GM18520 (cell line): ENCODE measurements around the gene ZC3H7B.
"Not testable (repeated sequence)": the region's sequence is repeated elsewhere in the genome, so short reads cannot be mapped to it uniquely, and the experiment has no call there.

Experiments used
- ATAC-seq: cut with Tn5 transposase; IDR thresholded peaks from one replicate; pipeline ENCODE4 v1.9.1; 2021; ENCODE audit not compliant: unreplicated experiment

The ZC3H7B gene

DNA sequence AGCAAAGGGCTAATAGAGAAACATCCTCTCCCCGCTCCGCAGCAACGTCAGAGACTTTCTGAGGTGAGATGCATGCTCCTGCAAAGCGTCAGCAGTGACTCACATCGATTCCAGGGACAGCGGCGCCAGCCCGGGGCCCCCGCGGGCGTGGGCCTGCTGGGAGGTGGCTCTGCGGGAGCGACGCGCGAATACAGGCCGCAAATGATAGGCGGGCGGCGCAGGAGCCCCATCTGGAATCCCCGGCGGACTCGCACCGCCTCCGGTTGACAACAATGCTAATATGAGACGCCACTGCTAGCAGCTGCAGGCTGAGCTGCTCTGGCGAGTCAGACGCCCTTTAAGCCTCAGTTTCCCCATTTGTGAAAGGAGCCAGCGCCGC lies 15.9 kb upstream of the ZC3H7B start:
- ATAC-seq = peak; percentile 4

DNA sequence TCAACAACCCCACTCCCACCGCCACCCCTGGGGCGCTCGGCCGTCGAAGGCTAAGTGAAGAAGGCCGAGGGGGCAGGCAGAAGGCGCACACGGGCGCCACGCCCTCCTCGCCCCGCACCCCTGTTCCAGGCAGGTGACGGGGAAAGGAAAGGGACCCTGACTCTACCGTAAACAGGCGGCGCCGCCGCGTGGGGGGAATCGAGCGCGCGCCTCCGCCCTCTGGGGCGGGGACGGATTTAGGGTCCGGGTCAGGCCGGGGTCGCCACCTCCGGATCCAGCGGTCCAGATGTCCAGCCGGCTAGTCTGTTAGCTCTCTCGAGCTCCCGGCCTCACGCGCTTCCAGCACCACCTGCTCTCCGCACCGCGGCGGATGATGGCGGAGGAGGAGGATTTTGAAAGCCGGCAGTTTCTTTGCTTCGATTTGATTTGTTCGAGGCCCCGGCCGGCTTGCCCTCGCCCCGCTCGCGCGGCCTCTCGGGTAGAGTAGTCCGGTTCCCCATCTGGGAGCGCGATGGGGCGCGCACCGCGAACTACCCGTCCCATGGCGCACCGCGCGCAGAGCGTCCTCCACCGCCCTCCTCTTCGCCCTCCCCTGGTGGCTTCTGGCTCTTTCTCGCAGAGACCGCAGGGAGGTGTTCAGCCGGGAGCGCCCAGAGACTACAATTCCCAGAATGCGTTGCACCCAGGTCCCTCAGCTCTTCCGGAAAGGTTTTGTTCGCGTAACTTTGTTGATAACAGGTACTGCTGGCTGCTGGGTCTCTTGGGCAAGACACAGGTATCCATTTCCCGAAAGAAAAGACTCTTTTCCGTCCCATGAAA lies 15.3 kb upstream of the ZC3H7B start, which contains the start of gene RANGAP1:
TSS of gene RANGAP1 (minus strand) at position 368 of the 819 bp plus-strand sequence. CDS start 5,143 bp downstream, outside the sequence.
- ATAC-seq = peak; percentile 94

DNA sequence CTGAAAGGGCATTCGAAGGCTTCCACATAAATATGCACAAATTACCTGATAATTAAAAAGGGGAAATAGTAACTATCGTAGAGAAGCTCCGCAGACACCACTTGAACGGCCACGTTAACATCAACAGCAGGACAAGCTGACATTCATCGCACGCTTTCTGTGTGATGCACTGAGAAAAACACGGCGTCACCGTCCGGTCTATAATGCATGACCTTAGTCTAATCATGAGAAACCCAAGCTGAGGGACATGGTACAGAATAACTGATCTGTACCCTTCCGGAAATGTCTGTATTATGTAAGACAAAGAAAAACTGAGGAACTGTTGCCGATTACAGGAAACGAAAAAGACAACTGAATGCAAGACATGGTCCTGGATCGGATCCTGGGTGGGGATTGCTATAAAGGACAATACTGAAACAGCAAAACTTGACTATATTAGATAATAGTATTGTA lies 14.7 kb upstream of the ZC3H7B start:
- ATAC-seq = peak; percentile 4

DNA sequence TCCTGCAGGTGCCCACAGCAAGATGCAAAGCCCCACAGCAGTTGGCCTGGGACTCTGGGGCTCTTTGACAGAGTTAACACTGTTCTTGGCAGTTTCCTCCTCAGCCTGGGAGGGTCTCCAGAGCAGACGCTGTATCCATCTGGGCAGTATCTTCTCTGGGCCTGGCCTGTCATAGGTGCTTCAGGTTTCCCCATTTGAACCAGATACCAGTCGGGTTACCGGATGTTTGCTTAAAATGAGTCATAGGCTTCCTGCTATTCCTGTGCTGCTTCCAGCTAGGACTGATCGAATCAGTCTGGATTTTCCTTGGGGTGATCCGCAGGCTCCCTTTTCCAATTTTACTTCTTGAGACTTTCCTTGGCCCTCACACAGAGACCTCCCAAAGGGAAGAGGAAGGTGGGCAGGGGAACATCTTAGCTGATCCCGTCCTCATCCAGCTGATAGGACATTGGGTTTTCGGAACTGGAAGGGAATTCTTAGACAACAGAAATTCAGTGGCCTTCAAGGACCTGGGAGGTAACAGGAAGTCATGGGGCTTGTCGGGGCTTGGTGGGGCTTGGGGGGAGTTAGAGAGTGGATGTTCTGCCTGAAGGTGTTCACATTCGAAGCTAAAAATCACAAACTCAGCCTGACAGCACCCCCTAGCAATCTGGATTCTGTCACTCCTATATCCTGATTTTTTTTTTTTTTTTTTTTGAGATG lies 12.9 kb upstream of the ZC3H7B start:
- ATAC-seq = no peak

DNA sequence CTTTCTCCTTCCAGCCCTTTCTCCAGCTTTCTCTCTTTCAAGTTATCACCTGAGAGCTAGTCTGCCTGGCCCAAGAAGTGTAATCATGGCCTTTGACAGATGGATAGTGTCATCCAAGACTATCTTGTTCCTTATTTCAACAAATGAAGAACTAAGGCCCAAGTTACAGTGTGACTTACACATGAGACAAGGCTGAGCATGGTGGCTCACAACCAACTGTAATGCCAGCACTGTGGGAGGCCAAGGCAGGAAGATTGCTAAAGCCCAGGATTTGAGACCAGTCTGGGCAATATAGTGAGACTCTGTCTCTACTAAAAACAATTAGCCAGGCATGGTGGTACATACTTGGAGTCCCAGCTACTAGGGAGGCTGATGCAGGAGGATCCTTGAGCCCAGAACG lies 11.7 kb upstream of the ZC3H7B start:
- no peak for ATAC-seq

DNA sequence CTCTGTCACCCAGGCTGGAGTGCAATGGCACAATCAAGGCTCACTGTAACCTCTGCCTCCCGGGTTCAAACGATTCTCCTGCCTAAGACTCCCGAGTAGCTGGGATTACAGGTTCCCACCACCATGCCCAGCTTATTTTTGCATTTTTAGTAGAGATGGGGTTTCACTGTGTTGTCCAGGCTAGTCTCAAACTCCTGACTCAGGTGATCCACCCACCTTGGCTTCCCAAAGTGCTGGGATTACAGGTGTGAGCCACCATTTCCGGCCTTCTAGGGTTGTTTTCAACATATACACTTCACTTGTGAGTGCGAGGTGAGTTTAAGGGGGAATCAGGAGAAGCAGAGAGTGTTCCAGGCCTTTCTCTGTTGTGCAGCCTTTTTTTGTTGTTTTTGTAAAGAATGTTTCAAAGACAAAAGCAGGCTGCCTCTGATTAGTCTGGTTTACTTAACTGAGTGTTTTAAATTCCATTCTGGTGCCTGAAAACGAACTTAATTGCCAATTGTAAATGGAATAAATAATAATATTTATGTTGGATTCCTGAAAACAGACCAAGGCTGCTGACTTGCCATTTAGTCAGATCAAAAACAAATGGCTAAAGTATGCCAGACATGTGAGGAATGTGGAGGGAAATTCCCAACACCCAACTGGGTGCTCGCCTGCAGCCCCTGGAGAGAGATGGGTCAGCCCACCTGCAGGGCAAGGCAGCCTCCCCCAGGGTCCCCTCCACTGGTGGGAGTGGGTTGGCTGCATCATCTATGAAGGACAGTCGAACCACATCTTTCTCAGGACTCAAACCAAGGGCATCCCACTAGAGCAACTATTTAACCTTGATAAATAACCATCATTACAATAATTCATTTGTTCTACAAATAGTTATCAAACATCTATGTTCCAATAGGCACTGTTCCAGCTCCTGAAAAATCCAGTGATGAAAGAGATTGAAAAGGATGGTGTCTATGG lies 10.8 kb upstream of the ZC3H7B start:
- ATAC-seq = no peak

DNA sequence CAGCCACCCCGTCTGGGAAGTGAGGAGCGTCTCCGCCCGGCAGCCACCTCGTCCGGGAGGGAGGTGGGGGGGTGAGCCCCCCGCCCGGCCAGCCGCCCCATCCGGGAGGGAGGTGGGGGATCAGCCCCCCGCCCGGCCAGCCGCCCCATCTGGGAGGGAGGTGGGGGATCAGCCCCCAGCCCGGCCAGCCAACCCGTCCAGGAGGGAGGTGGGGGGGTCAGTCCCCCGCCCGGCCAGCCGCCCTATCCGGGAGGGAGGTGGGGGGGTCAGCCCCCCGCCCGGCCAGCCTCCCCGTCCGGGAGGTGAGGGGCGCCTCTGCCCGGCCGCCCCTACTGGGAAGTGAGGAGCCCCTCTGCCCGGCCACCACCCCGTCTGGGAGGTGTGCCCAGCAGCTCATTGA lies 6.5 kb upstream of the ZC3H7B start:
- not testable (repeated sequence) for ATAC-seq

DNA sequence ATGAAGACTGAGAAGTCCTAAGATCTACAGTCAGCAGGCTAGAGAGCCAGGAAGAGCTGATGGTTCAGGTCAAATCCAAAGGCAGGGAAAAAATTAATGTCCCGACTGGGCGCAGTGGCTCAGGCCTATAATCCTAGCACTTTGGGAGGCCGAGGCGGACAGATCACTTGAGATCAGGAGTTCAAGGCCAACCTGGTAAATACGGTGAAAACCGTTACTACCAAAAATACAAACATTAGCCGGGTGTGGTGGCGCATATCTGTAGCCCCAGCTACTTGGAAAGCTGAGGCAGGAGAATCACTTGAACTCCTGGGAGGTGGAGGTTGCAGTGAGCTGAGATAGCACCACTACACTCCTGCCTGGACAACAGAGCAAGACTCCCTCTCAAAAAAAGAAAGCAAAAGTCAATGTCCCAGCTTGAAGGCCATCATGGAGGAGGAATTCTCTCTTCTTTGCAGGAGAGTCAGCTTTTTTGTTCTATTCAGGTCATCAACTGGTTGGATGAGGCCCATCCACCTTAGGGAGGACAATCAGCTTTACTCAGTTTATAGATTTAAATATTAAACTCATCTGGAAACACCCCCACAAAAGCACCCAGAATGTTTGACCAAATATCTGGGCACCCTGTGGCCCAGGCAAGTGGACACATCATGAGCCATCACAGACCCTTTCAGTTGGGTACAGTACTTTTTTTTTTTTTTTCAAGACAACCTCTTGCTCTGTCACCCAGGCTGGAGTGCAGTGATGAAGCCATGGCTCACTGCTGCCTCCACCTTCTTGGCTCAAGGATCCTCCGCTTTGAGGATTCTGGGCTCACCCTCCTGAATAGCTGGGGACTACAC lies 4.3 kb upstream of the ZC3H7B start:
- no peak for ATAC-seq

DNA sequence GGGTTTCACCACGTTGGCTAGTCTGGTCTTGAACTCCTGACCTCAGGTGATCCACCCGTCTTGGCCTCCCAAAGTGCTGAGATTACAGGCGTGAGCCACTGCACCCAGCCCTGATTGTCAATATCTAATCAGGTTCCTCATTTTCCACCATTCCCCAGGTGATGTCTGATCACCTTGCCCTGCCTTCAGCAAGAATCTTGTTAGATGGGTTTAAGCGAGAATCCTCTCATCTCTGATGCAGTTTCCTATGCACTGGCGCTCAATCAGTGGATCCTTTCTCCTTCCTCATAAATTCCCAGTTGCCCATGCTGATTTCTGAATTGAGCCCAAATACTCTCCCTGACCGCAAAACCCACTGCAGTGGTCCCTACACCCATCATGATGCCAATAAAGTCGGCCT lies 664 bp upstream of the ZC3H7B start:
- no peak for ATAC-seq

DNA sequence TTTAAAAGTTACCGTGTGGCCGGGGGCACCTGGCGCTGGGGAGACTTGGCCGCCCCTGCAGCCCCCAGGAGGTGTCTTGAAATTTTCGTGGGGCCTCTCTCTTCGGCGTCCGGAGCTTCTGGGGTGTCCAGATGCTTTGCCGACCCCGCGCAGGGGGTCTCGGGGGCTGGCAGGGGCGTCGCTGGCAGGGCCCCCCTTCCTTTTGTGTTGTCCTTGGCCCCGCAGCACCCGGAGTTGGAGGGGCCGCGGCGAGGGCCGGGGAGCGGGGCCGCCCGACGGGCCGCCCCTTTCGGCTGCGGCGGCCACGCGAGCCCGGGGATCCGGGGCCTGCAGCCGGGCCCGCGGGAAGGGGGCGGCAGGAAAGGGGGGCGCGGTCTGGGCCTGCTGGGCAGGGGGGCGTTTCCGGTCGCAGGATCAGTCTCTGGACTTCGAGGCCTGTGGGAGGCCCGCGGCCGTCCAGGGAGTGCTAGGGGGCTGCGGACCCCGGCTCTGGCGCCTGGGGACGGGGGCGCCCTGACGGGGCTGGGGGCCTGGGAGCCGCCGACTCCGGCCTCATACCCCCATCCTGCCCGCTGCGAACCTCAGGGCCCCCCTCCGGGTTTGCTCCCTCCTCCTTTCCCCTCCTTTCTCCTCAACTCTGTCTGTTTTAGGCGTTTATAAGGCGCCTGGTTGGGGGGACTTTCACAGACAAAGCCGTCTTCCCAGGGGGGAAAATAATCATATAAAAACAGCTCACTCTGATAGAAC lies 869 bp downstream of the ZC3H7B start:
- no peak for ATAC-seq

DNA sequence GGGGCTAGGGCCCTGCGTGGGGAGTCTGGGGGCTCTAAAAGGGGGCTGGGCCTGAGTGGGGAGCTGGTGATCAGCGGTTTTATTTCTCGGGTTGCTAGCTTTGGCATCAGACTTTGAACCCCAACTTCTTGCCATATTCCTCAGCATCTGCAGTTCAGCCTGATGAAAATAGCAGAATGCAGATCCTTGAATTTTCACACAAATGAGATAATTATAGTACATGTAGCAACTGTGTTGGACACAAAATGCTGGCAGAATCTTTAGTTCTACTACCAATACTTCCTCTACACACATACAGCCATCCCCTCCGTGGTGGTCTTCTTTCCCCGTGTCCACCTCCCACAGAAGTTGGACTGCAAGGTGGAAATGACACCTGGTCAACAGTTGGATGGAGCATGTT lies 1.5 kb downstream of the ZC3H7B start:
- ATAC-seq = no peak

DNA sequence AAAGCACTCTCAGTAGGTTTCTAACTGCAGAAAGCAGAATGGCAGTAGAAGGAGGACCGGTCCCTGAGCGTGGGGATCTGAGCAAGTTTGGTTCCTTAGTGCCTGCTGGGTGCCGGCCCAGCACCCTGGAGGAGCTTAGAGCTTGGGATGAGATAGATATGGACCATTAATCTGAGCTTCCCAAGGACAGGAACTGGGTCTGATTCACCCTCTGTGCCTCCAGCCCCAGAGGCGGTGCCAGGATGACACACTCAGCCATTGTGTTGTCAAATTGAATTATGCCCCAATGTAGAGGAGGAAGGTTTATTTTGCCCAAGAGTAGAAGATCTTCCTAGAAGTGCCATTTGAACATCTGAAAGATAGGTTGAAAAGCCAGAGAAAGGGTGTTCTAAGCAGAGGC lies 4.3 kb downstream of the ZC3H7B start:
- no peak for ATAC-seq

DNA sequence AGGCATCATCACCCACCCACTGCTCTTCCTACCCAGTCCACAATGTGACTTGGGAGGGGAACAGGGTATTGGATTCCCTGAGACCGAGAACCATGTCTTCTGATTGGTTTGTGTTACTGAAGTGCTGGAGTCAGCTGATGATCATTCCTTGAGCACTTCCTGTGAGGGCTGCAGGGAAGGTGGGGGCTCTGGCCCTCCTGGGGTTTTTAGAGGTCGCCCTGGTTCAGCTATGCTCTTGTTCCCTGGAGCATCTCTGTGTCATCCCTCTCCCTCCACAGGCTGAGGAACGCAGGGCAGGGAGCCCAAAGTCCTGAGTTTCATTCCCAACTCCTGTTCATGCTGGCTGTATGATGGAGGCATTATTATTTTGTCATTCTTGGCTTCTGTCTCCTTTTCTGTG lies 6.7 kb downstream of the ZC3H7B start:
- no peak for ATAC-seq

DNA sequence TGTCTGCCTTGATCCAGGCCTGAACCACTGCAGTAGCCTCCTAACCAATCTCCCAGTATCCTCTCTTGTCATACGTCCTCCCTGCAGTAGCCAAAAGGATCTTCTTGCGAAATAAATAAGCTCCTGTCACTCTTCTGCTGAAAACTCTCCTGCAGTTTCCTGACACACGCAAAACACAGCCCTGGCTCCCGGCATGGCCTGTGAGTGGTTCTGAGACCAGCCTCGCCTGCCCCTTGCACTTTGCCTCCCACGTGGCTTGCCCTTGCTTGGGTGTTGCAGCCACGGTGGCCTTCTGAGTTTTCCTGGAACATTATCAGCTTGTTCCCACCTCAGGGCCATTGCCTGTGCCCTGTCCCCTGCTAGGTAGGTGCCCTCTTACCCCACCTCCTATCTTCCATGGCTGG lies 7.2 kb downstream of the ZC3H7B start:
- ATAC-seq = no peak

DNA sequence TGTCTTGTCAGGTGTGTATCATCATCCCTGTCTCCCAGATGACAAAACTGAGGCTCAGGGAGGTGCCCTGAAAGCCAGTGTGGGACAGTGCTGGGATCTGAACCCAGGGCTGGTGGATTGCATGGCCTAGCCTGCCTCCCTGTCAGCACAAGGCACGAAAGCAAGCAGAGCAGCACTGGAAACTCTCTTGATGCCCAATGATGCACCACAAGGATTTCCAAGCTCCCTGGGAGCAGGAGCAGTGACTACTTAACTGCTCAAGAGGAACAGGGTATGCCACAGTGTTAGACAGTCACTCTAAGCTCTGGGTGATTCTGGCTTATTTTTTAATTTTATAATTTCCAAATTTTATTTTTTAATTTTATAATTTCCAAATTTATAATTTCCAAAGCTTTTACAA lies 9.0 kb downstream of the ZC3H7B start:
- ATAC-seq = no peak

DNA sequence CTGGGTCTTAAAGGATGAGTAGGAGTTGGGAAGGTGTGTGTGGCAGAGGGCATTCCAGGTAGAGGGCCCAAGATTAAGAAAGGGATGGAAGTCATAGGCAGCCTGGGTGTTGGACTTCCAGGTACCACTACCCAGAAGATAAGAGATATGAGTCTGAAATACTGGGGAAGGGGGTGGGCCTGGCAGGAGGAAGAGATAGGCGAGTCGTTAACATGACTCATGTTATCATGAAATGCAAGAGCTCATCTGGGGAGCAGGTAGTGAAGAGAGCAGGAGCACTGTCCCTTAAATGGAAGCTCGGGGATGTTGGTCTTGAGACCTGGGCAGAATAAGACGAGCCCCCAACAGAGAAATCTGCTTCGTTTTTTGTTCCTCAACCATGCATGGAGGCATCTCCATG lies 10.2 kb downstream of the ZC3H7B start:
- no peak for ATAC-seq

DNA sequence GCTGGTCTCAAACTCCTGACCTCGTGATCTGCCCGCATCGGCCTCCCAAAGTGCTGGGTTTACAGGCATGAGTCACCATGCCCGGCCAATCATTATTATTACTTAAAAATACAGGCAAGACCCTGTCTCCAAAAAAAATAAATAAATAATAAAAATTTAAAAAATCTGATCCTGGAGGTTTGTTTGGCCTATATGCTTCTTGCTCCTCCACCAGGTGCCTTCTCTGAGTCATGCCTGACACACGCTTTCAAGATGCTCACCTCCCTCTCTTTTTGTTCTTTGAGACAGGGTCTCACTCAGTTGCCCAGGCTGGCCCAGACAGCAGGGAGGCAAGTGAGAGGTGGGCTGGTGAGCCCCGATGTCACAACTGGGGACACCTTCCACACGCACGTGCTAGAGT lies 13.5 kb downstream of the ZC3H7B start:
- ATAC-seq = no peak

DNA sequence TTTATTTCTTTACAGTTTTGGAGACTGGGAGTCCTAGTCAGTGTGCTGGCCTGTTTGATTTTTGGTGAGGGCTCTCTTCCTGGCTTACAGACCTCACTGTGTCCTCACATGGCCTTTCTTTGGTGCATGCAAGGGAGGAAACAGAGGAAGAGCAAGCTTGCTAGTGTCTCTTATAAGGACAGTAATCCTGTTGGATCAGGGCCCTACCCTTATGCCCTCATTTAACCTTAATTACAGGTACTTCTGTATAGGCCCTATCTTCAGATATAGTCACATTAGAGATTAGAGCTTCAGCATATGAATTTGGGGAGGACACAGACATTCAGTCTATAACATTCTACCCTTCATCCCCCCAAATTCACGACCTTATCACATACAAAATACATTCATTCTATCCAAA lies 14.3 kb downstream of the ZC3H7B start:
- no peak for ATAC-seq

DNA sequence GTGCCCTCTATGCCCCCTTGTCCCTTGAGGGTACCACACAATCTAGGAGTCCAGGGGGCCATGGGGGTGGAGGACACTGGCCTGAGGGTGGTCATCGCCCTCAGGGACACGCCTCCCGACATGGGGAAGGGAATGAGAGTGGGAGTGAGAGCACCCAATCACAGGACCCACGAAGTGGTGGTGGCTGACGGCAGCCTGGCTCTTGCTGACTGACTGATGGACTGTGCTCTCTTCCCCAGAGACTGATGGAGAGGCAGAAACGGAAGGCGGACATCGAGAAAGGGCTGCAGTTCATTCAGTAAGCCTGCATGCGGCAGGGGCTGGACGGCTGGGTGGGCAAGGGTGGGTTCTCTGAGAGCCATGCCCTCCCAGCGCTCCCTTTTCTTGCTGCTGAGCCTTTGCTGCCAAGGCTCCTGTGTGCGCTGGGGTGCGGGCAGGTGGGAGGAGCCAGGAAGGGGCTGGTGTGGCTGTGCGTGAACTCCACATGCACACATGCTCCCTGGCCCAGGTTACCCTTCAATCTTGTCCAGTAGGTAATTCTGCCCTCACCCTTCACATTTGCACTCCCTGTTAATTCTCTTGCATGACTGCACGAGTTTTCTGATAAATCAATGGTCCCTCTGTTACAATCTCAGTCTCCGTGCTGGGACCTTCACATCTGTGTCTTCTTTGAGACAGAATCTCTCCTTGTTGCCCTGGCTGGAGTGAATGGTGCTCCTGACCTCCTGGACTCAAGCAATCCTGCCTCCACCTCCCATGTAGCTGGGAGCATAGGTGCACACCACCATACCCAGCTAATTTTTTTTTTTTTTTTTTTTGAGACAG lies 19.3 kb downstream of the ZC3H7B start:
- ATAC-seq = no peak
